ENCODE measurements around the gene SPEM2.

DNA sequence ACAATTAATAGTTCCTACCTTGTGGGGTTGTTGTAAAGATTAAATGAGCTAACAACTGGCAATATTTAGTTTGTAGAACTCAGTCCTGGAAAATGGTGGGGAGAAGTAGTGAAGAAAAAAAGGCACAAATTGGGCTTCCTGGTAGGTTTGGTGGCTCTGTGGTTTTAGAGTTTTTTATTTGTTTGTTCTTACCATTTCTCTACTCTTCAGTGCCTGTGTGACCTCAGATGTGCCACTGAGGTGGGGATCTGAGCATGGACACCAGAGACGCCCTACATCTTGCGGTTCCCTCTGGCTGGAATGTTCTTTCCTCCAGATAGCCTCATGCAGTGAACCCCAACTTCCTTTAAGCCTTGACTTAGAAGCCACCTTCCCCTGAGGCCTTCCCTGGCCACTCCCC is 46.3 kb downstream of the SPEM2 start:
- TF ChIP-seq, protein P1, sequence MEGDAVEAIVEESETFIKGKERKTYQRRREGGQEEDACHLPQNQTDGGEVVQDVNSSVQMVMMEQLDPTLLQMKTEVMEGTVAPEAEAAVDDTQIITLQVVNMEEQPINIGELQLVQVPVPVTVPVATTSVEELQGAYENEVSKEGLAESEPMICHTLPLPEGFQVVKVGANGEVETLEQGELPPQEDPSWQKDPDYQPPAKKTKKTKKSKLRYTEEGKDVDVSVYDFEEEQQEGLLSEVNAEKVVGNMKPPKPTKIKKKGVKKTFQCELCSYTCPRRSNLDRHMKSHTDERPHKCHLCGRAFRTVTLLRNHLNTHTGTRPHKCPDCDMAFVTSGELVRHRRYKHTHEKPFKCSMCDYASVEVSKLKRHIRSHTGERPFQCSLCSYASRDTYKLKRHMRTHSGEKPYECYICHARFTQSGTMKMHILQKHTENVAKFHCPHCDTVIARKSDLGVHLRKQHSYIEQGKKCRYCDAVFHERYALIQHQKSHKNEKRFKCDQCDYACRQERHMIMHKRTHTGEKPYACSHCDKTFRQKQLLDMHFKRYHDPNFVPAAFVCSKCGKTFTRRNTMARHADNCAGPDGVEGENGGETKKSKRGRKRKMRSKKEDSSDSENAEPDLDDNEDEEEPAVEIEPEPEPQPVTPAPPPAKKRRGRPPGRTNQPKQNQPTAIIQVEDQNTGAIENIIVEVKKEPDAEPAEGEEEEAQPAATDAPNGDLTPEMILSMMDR (IDR thresholded peaks at IDR 0.05; ENCODE audit: insufficient read depth, low read depth, low read length), result no peak
- TF ChIP-seq EZH2 (IDR thresholded peaks at IDR 0.05; ENCODE audit: insufficient read depth, low read length), result no peak

All from astrocyte (in vitro differentiated cells and primary cell).